ENCODE data around the gene DYNLT3. TPM values are rescaled to one million over a fixed set of nuclear protein-coding genes. Genes with fewer than 3 reads are reported as not detected.

Gene DYNLT3
- total and polyA plus RNA-seq, 2 of the 13 experiments (the other 11 are each of a cell fraction or from before 2014, with no cell fraction given): 5.4 to 6.1 TPM

DNA sequence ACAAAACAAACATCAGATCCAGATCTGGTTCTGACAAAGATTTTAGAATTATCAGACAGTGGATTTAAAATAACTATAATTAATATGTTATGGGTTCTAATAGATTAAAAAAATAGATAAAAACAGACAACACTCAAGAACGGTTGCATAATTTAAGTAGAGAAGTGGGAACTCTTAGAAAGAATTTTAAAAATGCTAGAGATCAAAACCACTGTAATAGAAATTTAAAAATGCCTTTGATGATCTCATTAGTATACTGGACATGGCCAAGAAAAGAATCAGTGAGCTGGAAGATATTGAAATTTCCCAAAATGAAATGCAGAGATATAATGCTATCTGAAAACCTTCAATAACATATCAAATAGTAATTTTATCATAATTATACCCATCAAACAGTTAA is 28.3 kb upstream of the DYNLT3 start:
- ChIA-PET CTCF (ENCODE audit: low intra/inter-chr PET ratio, low total read pairs) (no interaction called here), POLR2A (no interaction called here)
- TF ChIP-seq HNF4A (CRISPR knock-in tag; IDR thresholded peaks at IDR 0.05): no peak
- TF ChIP-seq KLF16 (CRISPR knock-in tag; IDR thresholded peaks at IDR 0.05): no peak
- no peak for TF ChIP-seq ZNF619 (CRISPR knock-in tag; IDR thresholded peaks at IDR 0.05)
- TF ChIP-seq NAIF1 (CRISPR knock-in tag; IDR thresholded peaks at IDR 0.05; ENCODE audit: borderline replicate concordance): no peak
- no peak for TF ChIP-seq ZNF501 (CRISPR knock-in tag; IDR thresholded peaks at IDR 0.05)
- no peak for TF ChIP-seq NR2F6 (IDR thresholded peaks at IDR 0.05)
- TF ChIP-seq NR2F6 (CRISPR knock-in tag; IDR thresholded peaks at IDR 0.05): no peak
- TF ChIP-seq HIVEP1 (CRISPR knock-in tag; IDR thresholded peaks at IDR 0.05): no peak
- no peak for TF ChIP-seq SMARCC2 (IDR thresholded peaks at IDR 0.05)
- TF ChIP-seq DPF2 (CRISPR knock-in tag; IDR thresholded peaks at IDR 0.05; ENCODE audit: borderline replicate concordance, low read depth): no peak
- no peak for TF ChIP-seq POGZ (CRISPR knock-in tag; IDR thresholded peaks at IDR 0.05)
- TF ChIP-seq, protein P1, sequence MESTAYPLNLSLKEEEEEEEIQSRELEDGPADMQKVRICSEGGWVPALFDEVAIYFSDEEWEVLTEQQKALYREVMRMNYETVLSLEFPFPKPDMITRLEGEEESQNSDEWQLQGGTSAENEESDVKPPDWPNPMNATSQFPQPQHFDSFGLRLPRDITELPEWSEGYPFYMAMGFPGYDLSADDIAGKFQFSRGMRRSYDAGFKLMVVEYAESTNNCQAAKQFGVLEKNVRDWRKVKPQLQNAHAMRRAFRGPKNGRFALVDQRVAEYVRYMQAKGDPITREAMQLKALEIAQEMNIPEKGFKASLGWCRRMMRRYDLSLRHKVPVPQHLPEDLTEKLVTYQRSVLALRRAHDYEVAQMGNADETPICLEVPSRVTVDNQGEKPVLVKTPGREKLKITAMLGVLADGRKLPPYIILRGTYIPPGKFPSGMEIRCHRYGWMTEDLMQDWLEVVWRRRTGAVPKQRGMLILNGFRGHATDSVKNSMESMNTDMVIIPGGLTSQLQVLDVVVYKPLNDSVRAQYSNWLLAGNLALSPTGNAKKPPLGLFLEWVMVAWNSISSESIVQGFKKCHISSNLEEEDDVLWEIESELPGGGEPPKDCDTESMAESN (CRISPR knock-in tag; conservative IDR thresholded peaks at IDR 0.05): no peak
- no peak for TF ChIP-seq NFYB (CRISPR knock-in tag; IDR thresholded peaks at IDR 0.05)
- no peak for TF ChIP-seq ZNF563 (CRISPR knock-in tag; IDR thresholded peaks at IDR 0.05)
- no peak for TF ChIP-seq AGO1 (IDR thresholded peaks at IDR 0.05; ENCODE audit: low read depth, low read length, poor library complexity, severe bottlenecking)
- Histone ChIP-seq H3K79me2 (ENCODE audit: insufficient read depth, low read length) (no peaks in the 10 kb centered on the region), H3K9ac (ENCODE audit: insufficient read depth, low read depth, low read length) (no peak overlapping the region), H3K36me3 (replicated peaks in 1 of 2; ENCODE audit: control insufficient read depth in 1 of 2, insufficient read depth in 2 of 2, low read length in 2 of 2) (no peaks in the 10 kb centered on the region), H4K20me1 (ENCODE audit: insufficient read depth, low read length) (no peaks in the 10 kb centered on the region), H3K4me3 (replicated peaks in 1 of 3; ENCODE audit: insufficient read depth in 1 of 3, low read depth in 2 of 3, low read length in 3 of 3) (no peak overlapping the region), H3K4me2 (ENCODE audit: low read depth, low read length) (no peak overlapping the region), H3K27me3 (ENCODE audit: control insufficient read depth in 1 of 2, insufficient read depth in 2 of 2, low read length in 2 of 2) (no peaks in the 10 kb centered on the region), H2AFZ (ENCODE audit: low read length) (no peak overlapping the region), H3K4me1 (ENCODE audit: insufficient read depth, low read length) (no peaks in the 10 kb centered on the region), H3K27ac (ENCODE audit: extremely low read length, insufficient read depth, low read length) (no peak overlapping the region), H3K9me3 (ENCODE audit: low read length) (no peaks in the 10 kb centered on the region)
- in situ Hi-C loops (cut with HindIII; ENCODE audit: extremely low pct_ligation_motif_present, low pct_unique_long_range_greater_than_20kb): no loop called here
- intact Hi-C loops (cut with micrococcal nuclease; ENCODE audit: unreplicated experiment): no loop called here
- DNase-seq (ENCODE audit: low spot score) (no peak), FAIRE-seq (no peak), ATAC-seq (no peak)
- 0% methylated on average over 1 of the region's 1 CpG for WGBS (ENCODE audit: low lambda C conversion rate)
- BruUV-seq (replicated peaks): no TSS peak

Data from HepG2 (cell line).